ENCODE results near the gene TTC3.
"Not testable (repeated sequence)": the region's sequence is repeated elsewhere in the genome, so short reads cannot be mapped to it uniquely, and the experiment has no call there.

The TTC3 gene

GRCh38 chr21:37095821-37096220, 22.8 kb downstream of the TTC3 start:
- DNase-seq (ENCODE audit: low spot score): no peak

- no peak for DNase-seq (ENCODE audit: low spot score)
These were observed 25.7 kb downstream of the TTC3 start for GRCh38 chr21:37098751-37099150.

- DNase-seq (ENCODE audit: low spot score): no peak
These were observed 27.3 kb downstream of the TTC3 start for GRCh38 chr21:37100316-37100715.

GRCh38 chr21:37101384-37101783, 28.3 kb downstream of the TTC3 start:
- no peak for DNase-seq (ENCODE audit: low spot score)

GRCh38 chr21:37102746-37103145, 29.7 kb downstream of the TTC3 start:
- DNase-seq (ENCODE audit: low spot score): not testable (repeated sequence)

GRCh38 chr21:37106998-37107397, 33.9 kb downstream of the TTC3 start:
- no peak for DNase-seq (ENCODE audit: low spot score)

- not testable (repeated sequence) for DNase-seq (ENCODE audit: low spot score)
These were observed 38.0 kb downstream of the TTC3 start for GRCh38 chr21:37111029-37111428.

GRCh38 chr21:37114301-37114700, 41.2 kb downstream of the TTC3 start:
- DNase-seq (ENCODE audit: low spot score): not testable (repeated sequence)

GRCh38 chr21:37116459-37116858, 43.4 kb downstream of the TTC3 start:
- DNase-seq (ENCODE audit: low spot score): not testable (repeated sequence)

- DNase-seq (ENCODE audit: low spot score): no peak
These were observed 44.1 kb downstream of the TTC3 start for GRCh38 chr21:37117204-37117603.

- no peak for DNase-seq (ENCODE audit: low spot score)
These were observed 45.3 kb downstream of the TTC3 start for GRCh38 chr21:37118187-37118826.

GRCh38 chr21:37119421-37120218, 46.6 kb downstream of the TTC3 start:
- no peak for DNase-seq (ENCODE audit: low spot score)

- no peak for DNase-seq (ENCODE audit: low spot score)
These were observed 55.0 kb downstream of the TTC3 start for GRCh38 chr21:37128076-37128475.

GRCh38 chr21:37130971-37131370, 57.9 kb downstream of the TTC3 start:
- DNase-seq (ENCODE audit: low spot score): no peak

GRCh38 chr21:37136261-37136660, 63.2 kb downstream of the TTC3 start:
- DNase-seq (ENCODE audit: low spot score): no peak

GRCh38 chr21:37136744-37137143, 63.7 kb downstream of the TTC3 start:
- no peak for DNase-seq (ENCODE audit: low spot score)

GRCh38 chr21:37139154-37139553, 66.1 kb downstream of the TTC3 start:
- DNase-seq (ENCODE audit: low spot score): no peak

- no peak for DNase-seq (ENCODE audit: low spot score)
These were observed 66.8 kb downstream of the TTC3 start for GRCh38 chr21:37139902-37140301.

GRCh38 chr21:37143392-37143791, 70.3 kb downstream of the TTC3 start:
- DNase-seq (ENCODE audit: low spot score): not testable (repeated sequence)

GRCh38 chr21:37145635-37146111, 72.6 kb downstream of the TTC3 start:
- DNase-seq (ENCODE audit: low spot score): no peak

- no peak for DNase-seq (ENCODE audit: low spot score)
These were observed 73.5 kb downstream of the TTC3 start for GRCh38 chr21:37146320-37147235.

- no peak for DNase-seq (ENCODE audit: low spot score)
These were observed 76.4 kb downstream of the TTC3 start for GRCh38 chr21:37149411-37149810.
